ENCODE results near the gene SAFB2. TPM values are rescaled to one million over a fixed set of nuclear protein-coding genes. Genes with fewer than 3 reads are reported as not detected.

SAFB2 gene
- total and polyA plus RNA-seq, 2 donors (not counting 1 experiment from before 2014, with no cell fraction given): 76.5 to 242 TPM

DNA sequence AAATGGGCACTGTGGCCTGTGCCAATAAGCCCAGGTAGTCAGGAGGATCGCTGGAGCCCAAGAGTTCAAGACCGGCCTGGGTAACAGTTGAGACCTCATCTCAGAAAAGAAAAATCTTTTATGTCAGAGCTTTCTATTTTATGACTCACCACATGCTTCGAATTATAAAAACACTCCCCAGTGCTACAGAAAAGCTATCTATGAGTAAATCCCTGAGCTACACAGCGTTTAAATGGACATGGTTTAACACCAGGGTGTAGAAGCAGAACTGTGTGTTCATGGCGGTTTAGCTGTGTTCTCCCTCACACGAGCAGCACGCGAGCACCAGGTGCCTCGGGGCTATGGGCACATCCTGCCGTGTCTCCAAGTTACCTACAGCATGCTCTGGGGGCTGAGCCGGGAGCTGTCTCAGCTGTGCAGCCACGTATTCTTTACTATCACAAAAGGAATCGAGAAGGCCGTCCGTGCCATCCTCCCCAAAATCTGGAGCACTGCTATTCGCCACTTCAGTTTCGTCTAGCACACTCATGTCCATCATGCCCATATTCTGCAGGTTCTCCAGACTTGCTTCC lies 6.7 kb downstream of the SAFB2 start:
- H3K27me3 ChIP-seq (replicated peaks in 1 of 4; ENCODE audit: control extremely low read depth in 1 of 4, control insufficient read depth in 3 of 4, insufficient read depth in 4 of 4, low read length in 3 of 4): no peaks in the 10 kb centered on the region
- ChIA-PET POLR2A (no interaction called here), CTCF (no interaction called here)
- no peaks in the 10 kb centered on the region for H3K9me3 ChIP-seq (ENCODE audit: control extremely low read depth in 1 of 3, control insufficient read depth in 2 of 3, insufficient read depth in 1 of 3, low read length in 2 of 3)
- ATAC-seq (ENCODE audit: low read depth) (no peak), DNase-seq (no peak)
- intact Hi-C loops (cut with micrococcal nuclease): no loop called here
- peaks cover 14 to 15% of the 10 kb centered on the region in 2 donors for H3K4me1 ChIP-seq (ENCODE audit: control insufficient read depth in 2 of 2, insufficient read depth in 2 of 2, low read length in 2 of 2)
- Mint-ChIP-seq H3K4me1 (peaks cover 28% of the 10 kb centered on the region), H3K27me3 (no peaks in the 10 kb centered on the region), H3K4me3 (no peak overlapping the region), H3K9me3 (ENCODE audit: insufficient read depth) (no peaks in the 10 kb centered on the region), H3K27ac (no peak overlapping the region)
- no peak overlapping the region for H3K9ac ChIP-seq (ENCODE audit: low read length)
- no peak overlapping the region for H2AFZ ChIP-seq (ENCODE audit: insufficient read depth, low read depth, low read length, poor library complexity, severe bottlenecking)
- no peak overlapping the region for H3K27ac ChIP-seq (ENCODE audit: low read length in 2 of 2)
- H3K79me2 ChIP-seq (ENCODE audit: control insufficient read depth, insufficient read depth, low read length): peaks cover 82% of the 10 kb centered on the region
- no peak for TF ChIP-seq EZH2 (IDR thresholded peaks at IDR 0.05; ENCODE audit: borderline replicate concordance, insufficient read depth, low read depth, low read length, poor library complexity, severe bottlenecking)
- TF ChIP-seq, protein P1, sequence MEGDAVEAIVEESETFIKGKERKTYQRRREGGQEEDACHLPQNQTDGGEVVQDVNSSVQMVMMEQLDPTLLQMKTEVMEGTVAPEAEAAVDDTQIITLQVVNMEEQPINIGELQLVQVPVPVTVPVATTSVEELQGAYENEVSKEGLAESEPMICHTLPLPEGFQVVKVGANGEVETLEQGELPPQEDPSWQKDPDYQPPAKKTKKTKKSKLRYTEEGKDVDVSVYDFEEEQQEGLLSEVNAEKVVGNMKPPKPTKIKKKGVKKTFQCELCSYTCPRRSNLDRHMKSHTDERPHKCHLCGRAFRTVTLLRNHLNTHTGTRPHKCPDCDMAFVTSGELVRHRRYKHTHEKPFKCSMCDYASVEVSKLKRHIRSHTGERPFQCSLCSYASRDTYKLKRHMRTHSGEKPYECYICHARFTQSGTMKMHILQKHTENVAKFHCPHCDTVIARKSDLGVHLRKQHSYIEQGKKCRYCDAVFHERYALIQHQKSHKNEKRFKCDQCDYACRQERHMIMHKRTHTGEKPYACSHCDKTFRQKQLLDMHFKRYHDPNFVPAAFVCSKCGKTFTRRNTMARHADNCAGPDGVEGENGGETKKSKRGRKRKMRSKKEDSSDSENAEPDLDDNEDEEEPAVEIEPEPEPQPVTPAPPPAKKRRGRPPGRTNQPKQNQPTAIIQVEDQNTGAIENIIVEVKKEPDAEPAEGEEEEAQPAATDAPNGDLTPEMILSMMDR (IDR thresholded peaks at IDR 0.05): no peak
- H4K20me1 ChIP-seq (ENCODE audit: control insufficient read depth, insufficient read depth, low read length, poor library complexity, severe bottlenecking): peaks cover 62% of the 10 kb centered on the region
- H3K36me3 ChIP-seq (replicated peaks in 1 of 2; ENCODE audit: control extremely low read depth in 1 of 2, control insufficient read depth in 1 of 2, extremely low read depth in 1 of 2, insufficient read depth in 2 of 2, low read length in 1 of 2): peaks cover 7 to 80% of the 10 kb centered on the region in 2 experiments
- no peak overlapping the region for H3K4me2 ChIP-seq (replicated peaks; ENCODE audit: low read depth, low read length, poor library complexity, severe bottlenecking)
- WGBS (ENCODE audit: insufficient coverage): 98% methylated on average over 16 of the region's 17 CpGs
- no peak overlapping the region for H3K4me3 ChIP-seq (ENCODE audit: control extremely low read depth in 1 of 5, extremely low read depth in 1 of 5, insufficient read depth in 1 of 5, low read depth in 2 of 5, low read length in 4 of 5)

DNA sequence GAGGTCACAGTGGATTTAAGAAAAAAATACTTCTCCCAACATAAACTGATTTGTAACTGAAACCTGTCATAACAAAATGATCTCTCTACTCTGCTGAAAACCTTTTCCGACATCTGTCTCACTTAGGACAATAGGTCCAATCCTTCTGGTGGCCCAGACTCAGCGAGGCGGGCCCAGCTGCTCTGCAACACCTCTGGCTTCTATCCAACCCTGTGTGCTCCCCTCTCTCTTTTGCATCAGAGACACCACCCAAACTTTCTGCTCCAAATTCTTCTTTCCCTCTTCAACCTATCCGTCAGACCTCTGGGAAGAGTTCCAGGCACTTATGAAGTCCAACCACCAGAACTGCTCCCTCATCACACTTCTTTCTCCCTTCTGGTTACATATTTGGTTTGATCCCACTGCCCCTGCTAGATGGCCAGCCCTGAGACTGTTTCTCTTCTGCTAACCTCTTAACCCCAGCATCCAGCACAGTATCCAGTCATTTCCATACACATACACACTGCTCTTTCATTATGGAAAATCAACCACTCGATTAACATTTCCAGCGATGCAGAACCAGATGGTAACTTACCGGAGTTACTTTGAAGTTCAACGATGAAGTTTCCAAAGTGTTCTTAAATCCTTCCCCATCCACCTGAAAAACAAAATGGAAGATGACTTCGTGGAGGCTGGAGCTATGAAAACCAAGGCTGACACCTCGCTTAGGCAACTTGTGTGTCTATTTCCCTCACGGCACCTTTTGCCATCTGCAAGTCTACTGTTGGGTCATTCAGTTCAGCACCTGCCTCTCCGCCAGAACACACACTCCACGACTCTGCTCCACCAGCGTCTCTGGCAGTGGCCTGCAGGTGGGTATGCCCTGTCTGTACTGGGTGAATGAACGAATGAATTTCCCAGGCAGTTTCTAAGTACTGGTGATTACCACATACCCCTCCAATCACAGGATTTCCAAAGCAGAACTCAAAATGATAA lies 9.4 kb downstream of the SAFB2 start:
- Mint-ChIP-seq H3K9me3 (ENCODE audit: insufficient read depth) (no peaks in the 10 kb centered on the region), H3K27ac (no peak overlapping the region), H3K4me1 (peaks cover 7% of the 10 kb centered on the region), H3K27me3 (no peaks in the 10 kb centered on the region), H3K4me3 (no peak overlapping the region)
- Histone ChIP-seq H2AFZ (ENCODE audit: insufficient read depth, low read depth, low read length, poor library complexity, severe bottlenecking) (no peak overlapping the region), H3K9ac (ENCODE audit: low read length) (no peak overlapping the region), H3K4me1 (ENCODE audit: control insufficient read depth in 2 of 2, insufficient read depth in 2 of 2, low read length in 2 of 2) (no peaks in the 10 kb centered on the region), H3K4me2 (replicated peaks; ENCODE audit: low read depth, low read length, poor library complexity, severe bottlenecking) (no peak overlapping the region), H3K27me3 (replicated peaks in 1 of 4; ENCODE audit: control extremely low read depth in 1 of 4, control insufficient read depth in 3 of 4, insufficient read depth in 4 of 4, low read length in 3 of 4) (no peaks in the 10 kb centered on the region), H3K9me3 (ENCODE audit: control extremely low read depth in 1 of 3, control insufficient read depth in 2 of 3, insufficient read depth in 1 of 3, low read length in 2 of 3) (no peaks in the 10 kb centered on the region), H3K79me2 (ENCODE audit: control insufficient read depth, insufficient read depth, low read length) (peaks cover 79% of the 10 kb centered on the region), H3K36me3 (replicated peaks in 1 of 2; ENCODE audit: control extremely low read depth in 1 of 2, control insufficient read depth in 1 of 2, extremely low read depth in 1 of 2, insufficient read depth in 2 of 2, low read length in 1 of 2) (peaks cover 7 to 84% of the 10 kb centered on the region in 2 experiments), H3K27ac (ENCODE audit: low read length in 2 of 2) (no peak overlapping the region), H4K20me1 (ENCODE audit: control insufficient read depth, insufficient read depth, low read length, poor library complexity, severe bottlenecking) (peaks cover 51% of the 10 kb centered on the region), H3K4me3 (ENCODE audit: control extremely low read depth in 1 of 5, extremely low read depth in 1 of 5, insufficient read depth in 1 of 5, low read depth in 2 of 5, low read length in 4 of 5) (no peak overlapping the region)
- ATAC-seq (ENCODE audit: low read depth): no peak
- CTCF ChIA-PET: interaction anchor here (0.8 kb wide), 1 partner anchor 29 kb away, joined by 3 read pairs; no protein-coding TSS in a partner anchor
- no peak for DNase-seq
- intact Hi-C loops (cut with micrococcal nuclease): no loop called here
- WGBS (ENCODE audit: insufficient coverage): 94% methylated on average over 12 of the region's 15 CpGs
- POLR2A ChIA-PET: no interaction called here
- no peak for TF ChIP-seq EZH2 (IDR thresholded peaks at IDR 0.05; ENCODE audit: borderline replicate concordance, insufficient read depth, low read depth, low read length, poor library complexity, severe bottlenecking)
- TF ChIP-seq, protein P1 (IDR thresholded peaks at IDR 0.05): no peak

Data from B cell (primary cell).